Neuronal stem cell (in vitro differentiated cells): ENCODE results near the gene HARS1.
"Not testable (repeated sequence)": the region's sequence is repeated elsewhere in the genome, so short reads cannot be mapped to it uniquely, and the experiment has no call there.

Source experiments
- DNase-seq: peaks from one replicate; pipeline ENCODE4 v3.0.0-alpha.2; 2013; ENCODE audit warnings: low spot score
- H2AFZ ChIP-seq: one replicate; pipeline ENCODE4 v1.6.1; 2013; ENCODE audit warnings: mild to moderate bottlenecking, low read length, inconsistent platforms
- H2AK5ac ChIP-seq: 2 replicates; pipeline ENCODE4 v1.6.1; 2013; ENCODE audit warnings: low read depth, mild to moderate bottlenecking, inconsistent platforms, low read length, moderate library complexity, mixed read lengths
- H2BK120ac ChIP-seq: 2 replicates; pipeline ENCODE4 v1.6.1; 2013; ENCODE audit warnings: low read depth, mild to moderate bottlenecking, inconsistent platforms, low read length, moderate library complexity, mixed read lengths
- H2BK12ac ChIP-seq: one replicate; pipeline ENCODE4 v1.6.1; 2013; ENCODE audit warnings: low read length, inconsistent platforms
- H2BK15ac ChIP-seq: 2 replicates; pipeline ENCODE4 v1.6.1; 2013; ENCODE audit warnings: mild to moderate bottlenecking, low read length, inconsistent platforms, mixed read lengths
- H2BK5ac ChIP-seq: one replicate; pipeline ENCODE4 v1.6.1; 2013; ENCODE audit warnings: inconsistent platforms, mild to moderate bottlenecking, low read length, moderate library complexity
- H3K14ac ChIP-seq: one replicate; pipeline ENCODE4 v1.6.1; 2013; ENCODE audit warnings: low read length, inconsistent platforms
- H3K18ac ChIP-seq: 2 replicates; pipeline ENCODE4 v1.6.1; 2013; ENCODE audit warnings: low read length, inconsistent platforms
- H3K23ac ChIP-seq: 2 replicates; pipeline ENCODE4 v1.6.1; 2013; ENCODE audit warnings: low read depth, mild to moderate bottlenecking, mixed read lengths, low read length, inconsistent platforms; ENCODE audit not compliant: poor library complexity
- H3K27ac ChIP-seq: replicated peaks from 3 replicates; pipeline ENCODE4 v1.5.1; 2013; ENCODE audit warnings: low read length, inconsistent platforms
- H3K27me3 ChIP-seq, 3 experiments: 2 replicates each; pipeline ENCODE4 v1.6.1; 2013; ENCODE audit warnings: low read length in 3 of 3, mild to moderate bottlenecking in 2 of 3, inconsistent platforms in 1 of 3, low read depth in 1 of 3, mixed read lengths in 1 of 3, moderate library complexity in 1 of 3; ENCODE audit not compliant: control insufficient read depth in 3 of 3, insufficient read depth in 3 of 3
- H3K36me3 ChIP-seq, 2 donors: replicated peaks in 1 of 2; 2 replicates each; pipeline ENCODE4 v1.6.1; 2013; ENCODE audit warnings: low read length in 2 of 2; ENCODE audit not compliant: control insufficient read depth in 2 of 2, insufficient read depth in 2 of 2
- H3K4ac ChIP-seq: 2 replicates; pipeline ENCODE4 v1.6.1; 2013; ENCODE audit warnings: inconsistent platforms, mild to moderate bottlenecking, low read length, moderate library complexity
- H3K4me1 ChIP-seq, 2 donors: 1 replicate in 1 of 2; 2 replicates in 1 of 2; pipeline ENCODE4 v1.6.1; 2013; ENCODE audit warnings: low read length in 2 of 2, low read depth in 1 of 2; ENCODE audit not compliant: control insufficient read depth in 2 of 2, insufficient read depth in 1 of 2
- H3K4me2 ChIP-seq: one replicate; pipeline ENCODE4 v1.6.1; 2013; ENCODE audit warnings: mild to moderate bottlenecking, low read length, inconsistent platforms; ENCODE audit not compliant: insufficient read depth, poor library complexity, severe bottlenecking
- H3K4me3 ChIP-seq, 2 donors: 2 replicates each; pipeline ENCODE4 v1.5.1; 2013; ENCODE audit warnings: low read length in 2 of 2, mild to moderate bottlenecking in 2 of 2, inconsistent platforms in 1 of 2, moderate library complexity in 1 of 2
- H3K79me1 ChIP-seq: one replicate; pipeline ENCODE4 v1.6.1; 2013; ENCODE audit warnings: low read depth, mild to moderate bottlenecking, inconsistent platforms, low read length, moderate library complexity
- H3K9ac ChIP-seq: one replicate; pipeline ENCODE4 v1.6.1; 2013; ENCODE audit warnings: mild to moderate bottlenecking, low read depth, low read length, inconsistent platforms; ENCODE audit not compliant: poor library complexity
- H3K9me3 ChIP-seq, 2 donors: replicated peaks in 1 of 2; 2 replicates each; pipeline versions ENCODE3 to v1.6.1; 2013; ENCODE audit warnings: low read length in 2 of 2, mild to moderate bottlenecking in 2 of 2, inconsistent platforms in 1 of 2, low read depth in 1 of 2, mixed read lengths in 1 of 2, moderate library complexity in 1 of 2; ENCODE audit not compliant: control insufficient read depth in 2 of 2, insufficient read depth in 1 of 2
- H4K8ac ChIP-seq: one replicate; pipeline ENCODE4 v1.6.1; 2013; ENCODE audit warnings: low read depth, mild to moderate bottlenecking, inconsistent platforms, low read length, moderate library complexity
- H4K91ac ChIP-seq: one replicate; pipeline ENCODE4 v1.6.1; 2013; ENCODE audit warnings: low read length, low read depth, mild to moderate bottlenecking, inconsistent platforms; ENCODE audit not compliant: poor library complexity
- WGBS, 2 donors: extraction: QIAGEN DNeasy Blood & Tissue Kit; methylation state at CpG; one replicate each; pipeline ENCODE4 v1.1.7; 2013; ENCODE audit warnings: missing lambda C conversion rate in 2 of 2, mixed read lengths in 1 of 2; ENCODE audit not compliant: insufficient read length in 2 of 2, insufficient replicate concordance in 1 of 2; ENCODE audit errors: extremely low coverage in 2 of 2; 5-methylcytosine and 5-hydroxymethylcytosine counted together

HARS1 gene

DNA sequence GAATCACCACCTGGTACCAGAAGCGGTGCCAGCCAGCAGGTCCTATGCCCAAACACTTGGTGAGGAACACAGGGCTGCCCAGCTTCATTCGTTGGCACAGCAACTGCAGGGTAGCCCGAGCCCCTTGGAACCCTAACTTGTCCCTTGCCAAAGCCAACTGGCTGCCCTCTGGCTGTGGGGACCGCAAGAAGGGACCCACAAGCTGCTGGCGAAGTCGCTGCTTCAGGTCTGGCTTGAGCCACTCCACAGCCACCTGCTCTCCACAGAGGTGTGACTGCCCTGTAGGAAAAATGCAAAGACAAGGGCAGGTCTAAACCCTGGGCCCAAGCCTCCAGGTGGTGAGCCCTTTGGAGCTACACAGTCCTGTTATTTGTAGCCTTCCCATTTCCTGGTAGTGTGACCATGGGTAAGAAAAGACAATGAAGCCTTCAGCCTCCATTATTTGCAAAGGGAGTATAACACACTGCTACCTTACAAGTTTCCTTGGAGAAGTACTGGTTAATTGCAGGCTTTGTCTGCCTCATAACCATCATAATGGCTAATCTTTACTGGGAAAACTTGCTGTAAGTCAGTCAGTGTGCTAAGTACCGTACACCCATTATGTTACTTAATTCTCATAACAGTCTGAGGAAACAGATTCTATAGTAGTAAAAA is 19.6 kb downstream of the HARS1 start:
- Histone ChIP-seq H3K14ac (no peak overlapping the region), H3K4me3 (no peak overlapping the region), H3K23ac (no peak overlapping the region), H3K27ac (no peak overlapping the region), H2BK120ac (no peak overlapping the region), H3K4ac (no peak overlapping the region), H3K4me1 (no peaks in the 10 kb centered on the region), H3K36me3 (peaks cover 45 to 92% of the 10 kb centered on the region in 2 donors), H3K27me3 (no peaks in the 10 kb centered on the region), H2BK12ac (no peak overlapping the region), H2AFZ (no peak overlapping the region), H2BK15ac (no peak overlapping the region), H2BK5ac (no peak overlapping the region), H4K91ac (no peak overlapping the region), H4K8ac (no peak overlapping the region), H3K18ac (no peak overlapping the region), H3K4me2 (no peak overlapping the region), H3K9me3 (no peaks in the 10 kb centered on the region), H3K79me1 (no peaks in the 10 kb centered on the region), H3K9ac (no peak overlapping the region), H2AK5ac (no peak overlapping the region)
- no CpG with 5 or more reads among the region's 7 CpGs for WGBS, 2 donors
- no peak for DNase-seq

DNA sequence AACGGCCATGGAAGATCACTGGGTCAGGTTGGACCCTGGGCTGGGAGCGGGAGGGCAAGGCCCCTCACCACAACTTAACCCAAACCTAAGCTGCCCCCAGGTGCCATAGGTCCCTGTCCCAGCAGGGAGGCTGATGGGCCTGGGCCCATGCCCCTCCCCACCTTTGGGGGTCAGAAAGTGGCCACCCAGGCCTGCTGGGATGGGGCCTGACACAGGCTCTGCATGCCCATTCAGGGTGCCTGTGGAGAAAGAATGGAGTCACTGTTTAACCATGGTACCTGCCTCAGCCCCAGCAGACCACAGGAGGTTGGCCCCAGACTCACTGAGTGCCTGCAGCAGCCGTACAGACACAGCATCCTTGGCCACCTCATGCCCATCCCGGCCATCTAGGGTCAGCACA is 20.1 kb downstream of the HARS1 start:
- H2BK120ac ChIP-seq, H2AK5ac ChIP-seq, H3K4me3 ChIP-seq, H3K27me3 ChIP-seq, H3K27ac ChIP-seq, H3K4ac ChIP-seq, H2AFZ ChIP-seq, H4K91ac ChIP-seq, H3K4me1 ChIP-seq, H3K14ac ChIP-seq, DNase-seq, H2BK15ac ChIP-seq, H3K23ac ChIP-seq, H3K79me1 ChIP-seq, H3K9me3 ChIP-seq, H2BK5ac ChIP-seq, H2BK12ac ChIP-seq, H4K8ac ChIP-seq, H3K4me2 ChIP-seq, H3K9ac ChIP-seq, H3K18ac ChIP-seq: not testable (repeated sequence)
- peaks cover 42 to 87% of the 10 kb centered on the region in 2 donors for H3K36me3 ChIP-seq
- WGBS, 2 donors = no CpG with 5 or more reads among the region's 4 CpGs

DNA sequence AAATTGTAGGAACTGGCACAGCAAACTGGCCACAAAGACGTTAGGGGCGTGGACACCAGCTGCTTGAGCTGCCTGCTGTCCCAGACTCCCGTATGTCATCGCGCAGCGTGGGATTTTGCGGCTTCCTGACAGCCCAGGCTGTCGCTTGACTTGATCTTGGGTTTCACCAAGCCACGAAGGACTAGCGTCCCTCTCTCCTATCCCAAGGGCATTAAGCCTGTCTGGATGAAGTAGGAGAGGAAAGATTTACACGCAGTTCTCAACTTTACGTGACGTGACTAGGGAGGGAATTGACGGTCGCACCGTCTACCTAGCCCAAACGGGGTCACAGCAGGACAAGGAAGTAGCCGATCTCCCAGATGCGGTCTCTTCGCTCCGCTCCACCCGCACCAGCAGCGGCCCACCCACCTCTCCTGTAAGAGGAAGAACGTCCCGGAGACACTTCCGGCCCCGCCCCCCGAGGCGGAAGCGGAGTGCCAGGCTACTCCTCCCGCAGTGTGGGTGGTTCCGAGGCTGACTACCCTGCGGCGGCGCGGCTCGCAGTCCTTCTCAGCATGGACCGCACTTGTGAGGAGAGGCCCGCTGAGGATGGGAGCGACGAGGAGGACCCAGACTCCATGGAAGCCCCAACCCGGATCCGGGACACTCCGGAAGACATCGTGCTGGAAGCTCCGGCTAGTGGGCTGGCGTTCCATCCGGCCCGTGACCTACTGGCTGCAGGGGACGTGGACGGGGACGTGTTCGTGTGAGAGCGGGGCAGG is 26.6 kb downstream of the HARS1 start, which contains the start of gene WDR55:
WDR55 (plus strand) TSS at position 546 of the 761 bp plus-strand sequence; CDS start at position 555, 9 bp downstream.
- no peaks in the 10 kb centered on the region for H3K79me1 ChIP-seq
- peaks cover 0 to 2% of the 10 kb centered on the region in 2 donors for H3K4me1 ChIP-seq
- peak within 1 kb of the TSS; percentile 89 to 95 for H3K4me3 ChIP-seq
- no peak within 1 kb of the TSS for H2BK5ac ChIP-seq
- peak within 1 kb of the TSS; percentile 78 for H3K14ac ChIP-seq
- no peak within 1 kb of the TSS for H4K91ac ChIP-seq
- peak within 1 kb of the TSS; percentile 77 for H2BK12ac ChIP-seq
- no peak within 1 kb of the TSS for H4K8ac ChIP-seq
- H3K4me2 ChIP-seq = peak within 1 kb of the TSS; percentile 90
- peak within 1 kb of the TSS; percentile 90 for H3K23ac ChIP-seq
- no peak within 1 kb of the TSS for H2AK5ac ChIP-seq
- peak within 1 kb of the TSS; percentile 84 for H2BK15ac ChIP-seq
- H3K9ac ChIP-seq = peak within 1 kb of the TSS; percentile 93
- no peak within 1 kb of the TSS for H2BK120ac ChIP-seq
- H3K4ac ChIP-seq = no peak within 1 kb of the TSS
- H3K27me3 ChIP-seq = no peaks in the 10 kb centered on the region
- H3K9me3 ChIP-seq = no peaks in the 10 kb centered on the region
- peaks cover 36 to 71% of the 10 kb centered on the region in 2 donors for H3K36me3 ChIP-seq
- peak within 1 kb of the TSS; percentile 86 for H2AFZ ChIP-seq
- DNase-seq = peak; percentile 86
- H3K27ac ChIP-seq = peak within 1 kb of the TSS; percentile 63
- no CpG with 5 or more reads among the region's 54 CpGs for WGBS, 2 donors
- H3K18ac ChIP-seq = peak within 1 kb of the TSS; percentile 95

DNA sequence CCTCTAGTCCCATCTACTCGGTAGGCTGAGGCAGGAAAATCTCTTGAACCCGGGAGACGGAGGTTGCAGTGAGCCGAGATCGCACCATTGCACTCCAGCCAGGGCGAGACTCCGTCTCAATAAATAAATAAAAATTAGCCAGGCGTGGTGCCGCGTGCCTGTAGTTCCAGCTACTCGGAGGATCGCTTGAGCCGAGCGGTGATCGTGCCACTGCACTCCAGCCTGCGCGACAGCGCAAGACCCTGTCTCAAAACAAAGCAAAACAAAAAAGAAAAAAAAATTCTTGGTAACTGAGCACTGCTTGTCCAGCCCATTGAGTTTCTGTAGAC is 27.2 kb downstream of the HARS1 start:
- no peak overlapping the region for H3K14ac ChIP-seq
- H3K4ac ChIP-seq = no peak overlapping the region
- H2AFZ ChIP-seq = peak overlapping the region; percentile 86
- H3K18ac ChIP-seq = no peak overlapping the region
- H2BK12ac ChIP-seq = no peak overlapping the region
- no peak overlapping the region for H3K23ac ChIP-seq
- H2AK5ac ChIP-seq = no peak overlapping the region
- H3K9me3 ChIP-seq = no peaks in the 10 kb centered on the region
- H3K4me3 ChIP-seq = peak overlapping the region; percentile 89 to 95
- no peak for DNase-seq
- H2BK120ac ChIP-seq = no peak overlapping the region
- peaks cover 0 to 2% of the 10 kb centered on the region in 2 donors for H3K4me1 ChIP-seq
- H2BK5ac ChIP-seq = no peak overlapping the region
- H3K79me1 ChIP-seq = no peaks in the 10 kb centered on the region
- H4K91ac ChIP-seq = no peak overlapping the region
- no peak overlapping the region for H3K27ac ChIP-seq
- H4K8ac ChIP-seq = no peak overlapping the region
- no peak overlapping the region for H2BK15ac ChIP-seq
- peak overlapping the region; percentile 93 for H3K9ac ChIP-seq
- no CpG with 5 or more reads among the region's 18 CpGs for WGBS, 2 donors
- H3K27me3 ChIP-seq = no peaks in the 10 kb centered on the region
- H3K36me3 ChIP-seq = peaks cover 35 to 71% of the 10 kb centered on the region in 2 donors
- peak overlapping the region; percentile 90 for H3K4me2 ChIP-seq
